Measurements from ENCODE around the gene HOXC11.

Gene HOXC11

GRCh38 chr12:53972722-53973235, at the start of gene HOXC11:
TSS of gene HOXC11 (plus strand) at chr12:53973126. CDS start at chr12:53973242, 116 bp downstream.
- DNase-seq = no peak

GRCh38 chr12:53924521-53925405, 48.2 kb upstream of the HOXC11 start:
- DNase-seq = no peak

DNA sequence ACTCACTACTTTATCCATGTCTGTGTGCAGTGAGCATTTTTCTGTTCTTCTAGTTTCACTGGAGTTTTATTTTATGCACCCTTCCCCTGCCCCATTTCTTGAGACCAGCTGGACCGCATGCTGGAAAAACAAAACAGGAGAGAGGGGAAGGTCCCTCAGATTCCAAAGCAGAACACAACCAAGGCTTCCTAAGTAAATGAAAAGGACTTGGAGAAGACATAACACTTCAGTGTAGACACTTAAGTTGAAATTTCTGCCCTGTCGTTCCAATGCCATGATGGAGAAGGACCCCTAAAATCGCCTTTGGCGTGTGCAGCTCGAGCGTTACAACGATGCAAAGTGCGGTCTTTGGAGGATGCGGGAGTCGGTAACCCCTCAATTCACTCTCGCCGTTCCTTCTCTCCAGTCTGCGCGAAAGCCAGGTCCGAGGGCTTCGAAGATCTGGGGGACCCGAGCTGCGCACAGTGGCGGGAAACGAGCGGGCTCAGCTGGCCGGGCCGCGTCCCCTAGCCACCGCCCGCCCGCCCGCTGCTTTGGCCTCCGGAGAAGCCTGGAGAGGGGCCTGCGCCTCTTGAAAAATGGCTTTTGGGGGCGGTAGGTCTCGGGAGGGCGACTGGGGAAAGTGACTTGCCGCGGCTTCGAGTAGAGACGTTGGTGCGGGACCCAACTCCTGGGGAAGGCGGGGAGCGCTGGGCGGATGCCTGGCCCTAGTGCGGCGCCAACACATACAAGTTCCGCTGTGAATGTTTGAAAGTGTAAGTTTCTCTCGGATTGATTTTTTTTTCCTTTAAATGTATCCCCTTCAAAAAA, 45.5 kb upstream of the HOXC11 start:
- DNase-seq = no peak

- DNase-seq = no peak
These were observed 44.7 kb upstream of the HOXC11 start for GRCh38 chr12:53928054-53928835.

DNA sequence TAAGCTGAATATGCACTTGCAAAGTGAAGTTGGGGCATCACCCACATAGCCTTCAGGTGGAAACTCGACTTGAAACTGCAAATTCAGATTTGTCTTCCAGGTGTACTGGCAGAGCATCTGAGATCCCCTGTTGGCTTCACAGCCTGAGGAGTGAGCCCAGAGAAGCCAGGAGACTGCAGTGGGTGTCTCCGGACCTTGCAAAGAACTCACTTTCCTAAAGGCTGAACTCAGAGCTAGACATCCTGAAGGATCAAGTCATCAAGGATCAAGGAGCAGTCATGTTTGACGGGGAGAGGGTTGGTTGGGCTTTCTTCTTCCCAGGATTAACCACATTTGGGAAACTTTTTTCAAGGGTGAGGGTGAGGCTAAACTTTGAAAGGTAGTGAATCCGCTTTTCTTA, 43.4 kb upstream of the HOXC11 start:
- DNase-seq = no peak

- DNase-seq = no peak
These were observed 42.2 kb upstream of the HOXC11 start for GRCh38 chr12:53930591-53931255.

GRCh38 chr12:53931844-53932581, 40.9 kb upstream of the HOXC11 start:
- DNase-seq = no peak

GRCh38 chr12:53932915-53933314, 40.0 kb upstream of the HOXC11 start:
- no peak for DNase-seq

- no peak for DNase-seq
These were observed 37.3 kb upstream of the HOXC11 start for GRCh38 chr12:53935383-53936341.

GRCh38 chr12:53937099-53937498, 35.8 kb upstream of the HOXC11 start:
- no peak for DNase-seq

- no peak for DNase-seq
These were observed 35.2 kb upstream of the HOXC11 start for GRCh38 chr12:53937596-53938325.

- DNase-seq = no peak
These were observed 34.4 kb upstream of the HOXC11 start, which contains the start of gene HOXC13 for GRCh38 chr12:53938326-53939140. TSS of gene HOXC13 (plus strand) at chr12:53938831. CDS start at chr12:53938907, 76 bp downstream.

DNA sequence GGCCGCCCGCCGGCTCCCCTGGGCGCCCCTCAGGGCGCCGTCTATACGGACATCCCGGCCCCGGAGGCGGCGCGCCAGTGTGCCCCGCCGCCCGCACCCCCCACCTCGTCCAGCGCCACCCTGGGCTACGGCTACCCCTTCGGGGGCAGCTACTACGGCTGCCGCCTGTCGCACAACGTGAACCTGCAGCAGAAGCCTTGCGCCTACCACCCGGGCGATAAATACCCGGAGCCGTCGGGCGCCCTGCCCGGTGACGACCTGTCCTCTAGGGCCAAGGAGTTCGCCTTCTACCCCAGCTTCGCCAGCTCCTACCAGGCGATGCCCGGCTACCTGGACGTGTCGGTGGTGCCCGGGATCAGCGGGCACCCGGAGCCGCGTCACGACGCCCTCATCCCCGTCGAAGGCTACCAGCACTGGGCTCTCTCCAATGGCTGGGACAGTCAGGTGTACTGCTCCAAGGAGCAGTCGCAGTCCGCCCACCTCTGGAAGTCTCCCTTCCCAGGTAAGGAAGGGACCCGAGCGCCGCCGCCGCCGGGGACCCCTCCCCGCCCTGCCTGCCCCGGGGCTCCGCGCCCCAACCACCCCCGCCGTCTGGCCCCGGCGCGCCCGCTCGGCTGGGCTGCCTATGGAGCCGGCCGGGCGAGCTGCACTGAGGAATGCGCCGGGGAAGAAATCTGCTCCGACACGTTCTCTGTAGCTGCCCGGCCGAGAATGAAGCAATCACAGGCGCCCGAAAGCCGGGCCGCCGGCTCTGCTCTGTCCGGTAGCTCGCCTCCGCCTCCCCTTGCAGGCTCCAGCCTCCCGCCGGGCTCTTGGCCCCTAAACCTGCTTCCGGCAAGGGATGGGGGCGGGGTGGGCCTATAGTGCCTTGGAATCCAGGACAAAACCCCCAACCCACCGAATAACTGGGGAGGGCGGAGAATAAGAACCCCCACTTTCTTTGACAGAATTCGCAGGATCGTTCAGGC, 33.5 kb upstream of the HOXC11 start:
- DNase-seq = no peak

DNA sequence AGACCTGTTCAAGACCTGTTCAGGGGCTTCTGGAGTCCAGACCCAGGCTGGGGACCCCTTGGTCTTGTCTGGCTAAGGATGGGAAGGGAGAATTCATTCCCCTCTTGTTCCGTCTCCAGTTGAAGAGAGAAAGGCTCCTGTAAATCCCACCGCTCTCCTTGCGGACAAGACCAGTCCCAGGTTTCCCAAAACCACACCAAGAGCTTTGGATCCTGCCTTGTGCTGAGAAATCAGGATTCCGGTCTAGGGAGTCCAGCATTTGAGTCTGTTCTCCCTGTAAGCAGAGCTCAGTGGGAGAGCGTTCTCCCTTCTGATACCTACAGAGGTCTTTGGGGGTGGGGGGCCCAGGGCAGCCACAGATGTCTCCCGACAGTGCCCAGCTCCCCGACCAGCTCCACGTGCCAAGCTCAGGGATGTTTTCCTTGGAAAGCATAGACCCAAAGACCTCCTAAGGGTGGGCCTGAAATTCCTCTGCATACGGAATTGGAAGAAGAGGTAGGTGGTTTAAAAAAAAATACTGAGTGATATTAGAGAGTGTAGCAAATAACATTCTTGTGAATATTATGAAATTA, 32.4 kb upstream of the HOXC11 start:
- DNase-seq = no peak

DNA sequence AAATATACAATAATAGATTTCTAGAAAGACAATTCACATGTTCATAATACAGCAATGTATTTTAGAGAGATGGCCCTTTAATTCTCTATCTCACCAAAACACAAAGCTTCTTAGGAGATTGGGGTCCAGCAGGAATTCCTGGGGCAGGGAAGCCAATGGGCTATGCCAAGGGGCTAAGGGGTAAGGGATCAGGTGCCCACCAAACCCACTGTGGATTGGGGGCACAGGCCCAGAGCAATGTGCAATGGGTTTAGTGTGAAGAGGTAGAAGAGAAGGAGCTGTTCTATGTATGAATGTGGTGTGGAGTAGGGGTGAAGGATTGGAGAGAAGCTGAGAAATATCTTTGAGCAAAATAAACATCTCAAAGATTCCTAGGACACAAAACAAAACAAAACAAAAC, 31.7 kb upstream of the HOXC11 start:
- DNase-seq = no peak

DNA sequence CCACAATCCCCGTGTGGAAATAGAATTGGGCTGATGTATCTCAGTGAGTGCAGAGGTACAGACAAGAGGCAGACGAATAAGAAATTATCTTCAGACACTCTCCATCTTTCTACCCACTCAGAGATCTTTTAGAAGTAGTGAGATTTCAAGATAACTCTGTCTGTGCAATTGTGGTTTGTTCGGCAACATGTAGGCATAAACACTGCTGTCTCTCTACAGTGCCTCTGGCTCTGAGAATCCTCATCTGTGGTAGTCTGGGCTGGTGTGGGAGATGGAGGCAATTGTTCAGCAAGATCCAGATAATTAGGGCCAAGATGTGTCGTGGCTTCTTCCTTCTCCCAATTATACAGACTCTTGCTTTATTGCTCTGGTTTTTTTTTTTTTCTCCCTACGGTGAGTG, 31.2 kb upstream of the HOXC11 start:
- DNase-seq = no peak

GRCh38 chr12:53942467-53942997, 30.4 kb upstream of the HOXC11 start:
- DNase-seq = no peak
